ENCODE data around the gene LCNL1.

DNA sequence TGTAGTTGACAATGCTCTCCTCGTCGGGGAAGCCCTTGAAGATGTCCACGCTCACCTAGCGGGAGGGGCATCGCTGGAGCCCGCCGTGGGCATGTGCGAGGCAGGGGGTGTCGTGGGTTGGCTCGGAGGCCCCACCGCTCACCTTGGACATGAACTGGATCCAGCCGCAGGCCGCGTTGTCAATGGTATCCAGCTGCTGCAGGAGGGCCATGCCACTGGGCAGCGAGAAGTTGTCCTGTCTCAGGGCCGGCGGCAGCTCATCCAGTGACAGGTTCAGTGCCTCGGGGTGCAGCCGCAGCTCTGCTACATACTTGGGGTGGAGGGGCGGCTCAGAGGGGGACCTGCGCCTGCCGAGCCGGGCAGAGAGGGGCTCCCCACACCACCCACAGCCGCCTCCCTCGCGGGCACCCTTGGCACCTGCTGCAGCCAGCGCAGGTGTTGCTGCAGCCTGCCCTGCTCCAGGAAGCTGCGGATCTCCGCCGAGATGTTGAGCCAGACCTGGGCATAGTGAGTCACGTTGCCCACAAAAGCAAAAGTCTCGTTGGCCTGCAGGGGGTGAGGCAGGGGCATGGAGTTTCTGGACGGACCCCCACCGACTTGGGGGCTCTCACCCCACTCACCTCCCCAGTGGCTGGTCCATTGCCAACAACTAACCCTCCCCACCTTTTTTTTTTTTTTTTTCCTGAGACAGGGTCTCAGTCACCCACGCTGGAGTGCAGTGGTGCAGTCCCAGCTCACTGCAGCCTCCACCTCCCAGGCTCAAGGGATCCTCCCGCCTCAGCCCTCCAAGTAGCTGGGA lies 36.2 kb downstream of the LCNL1 start:
- TF ChIP-seq, protein P1, sequence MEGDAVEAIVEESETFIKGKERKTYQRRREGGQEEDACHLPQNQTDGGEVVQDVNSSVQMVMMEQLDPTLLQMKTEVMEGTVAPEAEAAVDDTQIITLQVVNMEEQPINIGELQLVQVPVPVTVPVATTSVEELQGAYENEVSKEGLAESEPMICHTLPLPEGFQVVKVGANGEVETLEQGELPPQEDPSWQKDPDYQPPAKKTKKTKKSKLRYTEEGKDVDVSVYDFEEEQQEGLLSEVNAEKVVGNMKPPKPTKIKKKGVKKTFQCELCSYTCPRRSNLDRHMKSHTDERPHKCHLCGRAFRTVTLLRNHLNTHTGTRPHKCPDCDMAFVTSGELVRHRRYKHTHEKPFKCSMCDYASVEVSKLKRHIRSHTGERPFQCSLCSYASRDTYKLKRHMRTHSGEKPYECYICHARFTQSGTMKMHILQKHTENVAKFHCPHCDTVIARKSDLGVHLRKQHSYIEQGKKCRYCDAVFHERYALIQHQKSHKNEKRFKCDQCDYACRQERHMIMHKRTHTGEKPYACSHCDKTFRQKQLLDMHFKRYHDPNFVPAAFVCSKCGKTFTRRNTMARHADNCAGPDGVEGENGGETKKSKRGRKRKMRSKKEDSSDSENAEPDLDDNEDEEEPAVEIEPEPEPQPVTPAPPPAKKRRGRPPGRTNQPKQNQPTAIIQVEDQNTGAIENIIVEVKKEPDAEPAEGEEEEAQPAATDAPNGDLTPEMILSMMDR (IDR thresholded peaks at IDR 0.05; ENCODE audit: poor library complexity), result no peak
- TF ChIP-seq EZH2 (IDR thresholded peaks at IDR 0.05; ENCODE audit: borderline replicate concordance), result no peak

Data from hepatocyte (in vitro differentiated cells).